GM23338 (cell line): Measurements from ENCODE around the gene ARL5C. TPM values are rescaled to one million over a fixed set of nuclear protein-coding genes. Genes with fewer than 3 reads are reported as not detected.

Experiments
- ATAC-seq: fragments of 200-7000 bp; cut with Tn5 transposase; 3 replicates; pipeline ENCODE4 v1.9.1; 2020
- DNase-seq: peaks from one replicate; pipeline ENCODE4 v3.0.0-alpha.2; 2015; ENCODE audit warnings: low spot score
- H2AFZ ChIP-seq: fragments of 200-600 bp; sonication (generic); 2 replicates; pipeline ENCODE4 v1.8.0; 2016; ENCODE audit warnings: antibody characterized with exemption, mild to moderate bottlenecking, moderate library complexity
- H3F3A ChIP-seq: fragments of 200-600 bp; sonication (generic); replicated peaks from 2 replicates; pipeline ENCODE4 v1.8.0; 2017; ENCODE audit warnings: antibody characterized with exemption, mixed run types, low read depth
- H3K27ac ChIP-seq: fragments of 200-600 bp; sonication (generic); 2 replicates; pipeline ENCODE4 v1.6.1; 2016; ENCODE audit warnings: low read depth
- H3K27me3 ChIP-seq: fragments of 200-600 bp; sonication (generic); 2 replicates; pipeline ENCODE4 v1.8.0; 2016; ENCODE audit warnings: mild to moderate bottlenecking, mixed run types, moderate library complexity; ENCODE audit not compliant: insufficient read depth
- H3K36me3 ChIP-seq: fragments of 200-600 bp; sonication (generic); 2 replicates; pipeline ENCODE4 v1.8.0; 2016; ENCODE audit warnings: mild to moderate bottlenecking; ENCODE audit not compliant: insufficient read depth
- H3K4me1 ChIP-seq: fragments of 200-600 bp; sonication (generic); 2 replicates; pipeline ENCODE4 v1.8.0; 2016; ENCODE audit warnings: mild to moderate bottlenecking, moderate library complexity; ENCODE audit not compliant: insufficient read depth
- H3K4me2 ChIP-seq: fragments of 200-600 bp; sonication (generic); 2 replicates; pipeline ENCODE4 v1.7.1; 2017; ENCODE audit warnings: mixed run types
- H3K4me3 ChIP-seq: fragments of 200-600 bp; sonication (generic); 2 replicates; pipeline ENCODE4 v1.6.1; 2016; ENCODE audit warnings: mixed run types
- H3K79me2 ChIP-seq: fragments of 200-600 bp; sonication (generic); replicated peaks from 2 replicates; pipeline ENCODE4 v1.8.0; 2017; ENCODE audit warnings: mild to moderate bottlenecking; ENCODE audit not compliant: insufficient read depth
- H3K9me2 ChIP-seq: fragments of 200-600 bp; sonication (generic); 2 replicates; pipeline ENCODE4 v1.8.0; 2017; ENCODE audit not compliant: insufficient read depth
- H4K20me1 ChIP-seq: fragments of 200-600 bp; sonication (generic); replicated peaks from 2 replicates; pipeline ENCODE4 v1.8.0; 2017; ENCODE audit warnings: mild to moderate bottlenecking; ENCODE audit not compliant: insufficient read depth
- H3K27ac Mint-ChIP-seq: 2 replicates; pipeline ENCODE4 v1.8.0; 2020; ENCODE audit warnings: inconsistent platforms, mild to moderate bottlenecking, moderate library complexity, mixed read lengths
- H3K27me3 Mint-ChIP-seq: 3 replicates; pipeline ENCODE4 v1.8.0; 2022; ENCODE audit warnings: low read depth, mild to moderate bottlenecking, moderate library complexity, mixed read lengths, inconsistent platforms; ENCODE audit not compliant: insufficient read depth, poor library complexity
- H3K36me3 Mint-ChIP-seq: 3 replicates; pipeline ENCODE4 v1.8.0; 2021; ENCODE audit warnings: low read depth, mild to moderate bottlenecking, inconsistent platforms, moderate library complexity, mixed read lengths
- H3K4me1 Mint-ChIP-seq: 3 replicates; pipeline ENCODE4 v1.8.0; 2020; ENCODE audit warnings: mild to moderate bottlenecking, inconsistent platforms, mixed read lengths
- H3K4me3 Mint-ChIP-seq: 3 replicates; pipeline ENCODE4 v1.8.0; 2021; ENCODE audit warnings: moderate library complexity, mild to moderate bottlenecking, inconsistent platforms, mixed read lengths
- H3K9me3 Mint-ChIP-seq: 3 replicates; pipeline ENCODE4 v1.8.0; 2020; ENCODE audit warnings: moderate library complexity, mild to moderate bottlenecking, inconsistent platforms, mixed read lengths
- CREB1 ChIP-seq: fragments of 250-450 bp; sonication (Bioruptor Pico); IDR thresholded peaks from 2 replicates; pipeline ENCODE4 v1.5.0; 2020; ENCODE audit warnings: low read depth, mild to moderate bottlenecking, moderate library complexity
- EZH2 ChIP-seq: fragments of 200-600 bp; sonication (generic); IDR thresholded peaks from one replicate; pipeline ENCODE4 v1.8.0; 2017; ENCODE audit warnings: antibody characterized with exemption, mild to moderate bottlenecking, low read depth; ENCODE audit not compliant: unreplicated experiment
- POLR2AphosphoS5 ChIP-seq: IDR thresholded peaks from 2 replicates; pipeline ENCODE4 v1.6.1; 2016; ENCODE audit warnings: antibody characterized with exemption, low read depth
- STAT1 ChIP-seq: IDR thresholded peaks from one replicate; pipeline ENCODE4 v1.6.1; 2016; ENCODE audit warnings: antibody characterized with exemption; ENCODE audit not compliant: unreplicated experiment
- ZNF114 ChIP-seq: fragments of 250-450 bp; sonication (Bioruptor Pico); IDR thresholded peaks from 2 replicates; pipeline ENCODE4 v1.5.0; 2020; ENCODE audit warnings: mild to moderate bottlenecking, moderate library complexity
- ZNF331 ChIP-seq: fragments of 250-450 bp; sonication (Bioruptor Pico); IDR thresholded peaks from 2 replicates; pipeline ENCODE4 v1.5.0; 2020; ENCODE audit warnings: low read depth, mild to moderate bottlenecking, moderate library complexity
- polyA plus RNA-seq: library from polyadenylated mRNA; unstranded; fragments of >200 nt; fragmentation: Nextera tagmentation; extraction: Ambion mirVana; gene quantifications from 2 replicates; pipeline ENCODE4 v1.2.1, GENCODE V29; 2016
- total RNA-seq: library from RNA; depleted of rRNA; stranded (reverse); fragments of >200 nt; shearing (Covaris generic); gene quantifications from 2 replicates; pipeline ENCODE4 v1.2.3, GENCODE V29; 2014
- TF ChIP-seq, protein P1 (sequence below): IDR thresholded peaks from 2 replicates; pipeline ENCODE4 v1.6.1; 2016; ENCODE audit warnings: antibody characterized with exemption
- TF ChIP-seq, protein P2 (sequence below): IDR thresholded peaks from one replicate; pipeline ENCODE4 v1.6.1; 2018; ENCODE audit warnings: antibody characterized with exemption; ENCODE audit not compliant: unreplicated experiment
- TF ChIP-seq, protein P3 (sequence below), 2 experiments: fragments of 200-600 bp in 1 of 2; sonication (generic) in 1 of 2; conservative IDR thresholded peaks; 2 replicates each; pipeline versions ENCODE4 v1.5.1 to v1.6.1; 2016 to 2017; ENCODE audit warnings: antibody characterized with exemption in 2 of 2, low read depth in 2 of 2, mild to moderate bottlenecking in 2 of 2, moderate library complexity in 1 of 2

Gene ARL5C
- total and polyA plus RNA-seq, 2 experiments from 2014 or later: not detected

DNA sequence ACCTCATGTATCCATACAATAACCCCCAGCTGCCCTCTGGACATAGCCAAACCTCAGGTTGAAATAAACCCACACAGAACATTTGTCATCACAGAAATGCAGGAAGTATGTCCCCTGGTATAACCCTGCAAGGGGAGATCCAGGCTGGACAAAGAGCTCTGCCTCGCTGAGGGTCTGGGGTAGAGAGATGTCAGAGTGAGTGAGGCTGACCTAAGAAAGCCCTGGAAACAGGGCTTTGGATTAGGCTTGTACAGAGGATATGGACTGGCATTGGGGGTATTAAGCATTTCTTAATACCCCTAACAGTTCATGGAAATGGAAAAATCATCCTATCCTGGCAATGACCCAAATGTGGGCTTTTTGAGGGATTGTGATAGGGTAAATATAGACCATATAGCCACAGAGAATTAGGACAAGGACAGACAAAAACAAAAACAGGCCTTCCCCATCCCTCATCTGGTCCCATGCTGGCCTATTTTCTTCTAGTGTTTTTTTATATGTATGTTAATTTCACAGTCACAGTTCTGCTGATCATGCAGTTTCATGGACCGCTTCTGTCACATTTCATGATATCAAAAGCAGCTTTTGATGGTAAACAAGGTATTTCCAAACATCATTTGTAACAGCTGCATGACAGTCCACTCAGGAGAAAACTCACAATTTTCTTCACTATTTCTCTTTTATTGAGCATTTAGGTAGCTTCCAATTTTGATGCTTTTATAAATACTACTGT lies 40.7 kb downstream of the ARL5C start (continued):
- no peak for TF ChIP-seq ZNF114 (CRISPR knock-in tag)
- TF ChIP-seq, protein P1, sequence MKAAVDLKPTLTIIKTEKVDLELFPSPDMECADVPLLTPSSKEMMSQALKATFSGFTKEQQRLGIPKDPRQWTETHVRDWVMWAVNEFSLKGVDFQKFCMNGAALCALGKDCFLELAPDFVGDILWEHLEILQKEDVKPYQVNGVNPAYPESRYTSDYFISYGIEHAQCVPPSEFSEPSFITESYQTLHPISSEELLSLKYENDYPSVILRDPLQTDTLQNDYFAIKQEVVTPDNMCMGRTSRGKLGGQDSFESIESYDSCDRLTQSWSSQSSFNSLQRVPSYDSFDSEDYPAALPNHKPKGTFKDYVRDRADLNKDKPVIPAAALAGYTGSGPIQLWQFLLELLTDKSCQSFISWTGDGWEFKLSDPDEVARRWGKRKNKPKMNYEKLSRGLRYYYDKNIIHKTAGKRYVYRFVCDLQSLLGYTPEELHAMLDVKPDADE: no peak
- no peak for TF ChIP-seq STAT1
- TF ChIP-seq CREB1 (CRISPR knock-in tag): no peak
- TF ChIP-seq, protein P2, sequence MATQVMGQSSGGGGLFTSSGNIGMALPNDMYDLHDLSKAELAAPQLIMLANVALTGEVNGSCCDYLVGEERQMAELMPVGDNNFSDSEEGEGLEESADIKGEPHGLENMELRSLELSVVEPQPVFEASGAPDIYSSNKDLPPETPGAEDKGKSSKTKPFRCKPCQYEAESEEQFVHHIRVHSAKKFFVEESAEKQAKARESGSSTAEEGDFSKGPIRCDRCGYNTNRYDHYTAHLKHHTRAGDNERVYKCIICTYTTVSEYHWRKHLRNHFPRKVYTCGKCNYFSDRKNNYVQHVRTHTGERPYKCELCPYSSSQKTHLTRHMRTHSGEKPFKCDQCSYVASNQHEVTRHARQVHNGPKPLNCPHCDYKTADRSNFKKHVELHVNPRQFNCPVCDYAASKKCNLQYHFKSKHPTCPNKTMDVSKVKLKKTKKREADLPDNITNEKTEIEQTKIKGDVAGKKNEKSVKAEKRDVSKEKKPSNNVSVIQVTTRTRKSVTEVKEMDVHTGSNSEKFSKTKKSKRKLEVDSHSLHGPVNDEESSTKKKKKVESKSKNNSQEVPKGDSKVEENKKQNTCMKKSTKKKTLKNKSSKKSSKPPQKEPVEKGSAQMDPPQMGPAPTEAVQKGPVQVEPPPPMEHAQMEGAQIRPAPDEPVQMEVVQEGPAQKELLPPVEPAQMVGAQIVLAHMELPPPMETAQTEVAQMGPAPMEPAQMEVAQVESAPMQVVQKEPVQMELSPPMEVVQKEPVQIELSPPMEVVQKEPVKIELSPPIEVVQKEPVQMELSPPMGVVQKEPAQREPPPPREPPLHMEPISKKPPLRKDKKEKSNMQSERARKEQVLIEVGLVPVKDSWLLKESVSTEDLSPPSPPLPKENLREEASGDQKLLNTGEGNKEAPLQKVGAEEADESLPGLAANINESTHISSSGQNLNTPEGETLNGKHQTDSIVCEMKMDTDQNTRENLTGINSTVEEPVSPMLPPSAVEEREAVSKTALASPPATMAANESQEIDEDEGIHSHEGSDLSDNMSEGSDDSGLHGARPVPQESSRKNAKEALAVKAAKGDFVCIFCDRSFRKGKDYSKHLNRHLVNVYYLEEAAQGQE: no peak
- no peak for TF ChIP-seq EZH2
- TF ChIP-seq ZNF331: no peak
- no peak for TF ChIP-seq POLR2AphosphoS5
- TF ChIP-seq, protein P3, sequence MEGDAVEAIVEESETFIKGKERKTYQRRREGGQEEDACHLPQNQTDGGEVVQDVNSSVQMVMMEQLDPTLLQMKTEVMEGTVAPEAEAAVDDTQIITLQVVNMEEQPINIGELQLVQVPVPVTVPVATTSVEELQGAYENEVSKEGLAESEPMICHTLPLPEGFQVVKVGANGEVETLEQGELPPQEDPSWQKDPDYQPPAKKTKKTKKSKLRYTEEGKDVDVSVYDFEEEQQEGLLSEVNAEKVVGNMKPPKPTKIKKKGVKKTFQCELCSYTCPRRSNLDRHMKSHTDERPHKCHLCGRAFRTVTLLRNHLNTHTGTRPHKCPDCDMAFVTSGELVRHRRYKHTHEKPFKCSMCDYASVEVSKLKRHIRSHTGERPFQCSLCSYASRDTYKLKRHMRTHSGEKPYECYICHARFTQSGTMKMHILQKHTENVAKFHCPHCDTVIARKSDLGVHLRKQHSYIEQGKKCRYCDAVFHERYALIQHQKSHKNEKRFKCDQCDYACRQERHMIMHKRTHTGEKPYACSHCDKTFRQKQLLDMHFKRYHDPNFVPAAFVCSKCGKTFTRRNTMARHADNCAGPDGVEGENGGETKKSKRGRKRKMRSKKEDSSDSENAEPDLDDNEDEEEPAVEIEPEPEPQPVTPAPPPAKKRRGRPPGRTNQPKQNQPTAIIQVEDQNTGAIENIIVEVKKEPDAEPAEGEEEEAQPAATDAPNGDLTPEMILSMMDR (conservative IDR thresholded peaks at IDR 0.05; ENCODE audit: low read depth in 2 of 2): no peak

DNA sequence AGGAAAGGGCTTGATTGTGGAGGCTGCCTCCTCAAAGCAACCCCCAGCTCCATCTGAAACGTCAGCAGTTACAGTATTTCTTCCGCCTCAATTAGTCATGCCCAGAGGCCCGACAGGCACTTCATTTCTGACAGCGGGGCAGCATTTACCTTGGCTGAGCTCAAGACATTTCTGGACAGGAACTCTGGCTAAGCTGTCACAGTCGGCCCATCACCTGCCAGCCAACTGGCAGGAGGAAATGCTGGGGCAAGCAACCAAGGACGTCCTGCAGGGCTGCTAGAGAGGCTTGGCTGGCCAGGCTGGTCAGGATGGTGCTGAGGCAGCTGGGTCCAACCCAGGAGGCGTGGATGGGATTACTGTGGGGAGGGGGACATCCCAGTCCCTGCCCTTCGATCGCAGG lies 42.3 kb downstream of the ARL5C start:
- Mint-ChIP-seq H3K27ac (no peak overlapping the region), H3K4me1 (no peaks in the 10 kb centered on the region), H3K36me3 (no peaks in the 10 kb centered on the region), H3K9me3 (no peaks in the 10 kb centered on the region), H3K27me3 (peaks cover 8% of the 10 kb centered on the region), H3K4me3 (no peak overlapping the region)
- Histone ChIP-seq H3K79me2 (no peaks in the 10 kb centered on the region), H3K4me3 (no peak overlapping the region), H3K27me3 (no peaks in the 10 kb centered on the region), H3F3A (no peaks in the 10 kb centered on the region), H3K27ac (no peak overlapping the region), H3K9me2 (no peaks in the 10 kb centered on the region), H3K4me1 (no peaks in the 10 kb centered on the region), H3K4me2 (no peak overlapping the region), H3K36me3 (no peaks in the 10 kb centered on the region), H4K20me1 (no peaks in the 10 kb centered on the region), H2AFZ (no peak overlapping the region)
- no peak for DNase-seq
- no peak for ATAC-seq
- TF ChIP-seq ZNF331 (no peak), POLR2AphosphoS5 (no peak), ZNF114 (CRISPR knock-in tag) (no peak)
- TF ChIP-seq, protein P3 (conservative IDR thresholded peaks at IDR 0.05; ENCODE audit: low read depth in 2 of 2): no peak
